MCF 10A (cell line): ENCODE results near the gene RND2. TPM values are rescaled to one million over a fixed set of nuclear protein-coding genes. Genes with fewer than 3 reads are reported as not detected.

ENCODE experiments used
- BruUV-seq: library from RNA; stranded (reverse); fragments of 400-500 nt; replicated peaks from 2 replicates; lab custom pipeline; 2021; lab: Mats Ljungman, UMichigan
- CTCF ChIA-PET: fragments of 300-600 bp; sonication (Branson Sonifier 250); formaldehyde crosslinking; extraction: SDS; loops from one replicate; lab custom pipeline; 2021; ENCODE audit warnings: antibody characterized with exemption, inconsistent platforms; lab: Yijun Ruan, JAX
- POLR2A ChIA-PET: fragments of 300-600, 350-650 bp; sonication (Branson Sonifier 250); formaldehyde crosslinking; extraction: SDS; loops from one replicate; lab custom pipeline; 2020; ENCODE audit warnings: antibody characterized with exemption, inconsistent platforms; lab: Yijun Ruan, JAX
- DNase-seq: peaks from one replicate; pipeline ENCODE4 v3.0.0-alpha.2; 2018; ENCODE audit not compliant: unreplicated experiment
- H3K27ac Mint-ChIP-seq: one replicate; pipeline ENCODE4 v1.8.0; 2022; ENCODE audit warnings: mild to moderate bottlenecking, low read depth, mixed read lengths; ENCODE audit not compliant: unreplicated experiment
- H3K27me3 Mint-ChIP-seq: one replicate; pipeline ENCODE4 v1.8.0; 2022; ENCODE audit warnings: mixed read lengths; ENCODE audit not compliant: insufficient read depth, unreplicated experiment
- H3K36me3 Mint-ChIP-seq: one replicate; pipeline ENCODE4 v1.8.0; 2022; ENCODE audit warnings: mild to moderate bottlenecking, moderate library complexity, mixed read lengths; ENCODE audit not compliant: insufficient read depth, unreplicated experiment
- H3K4me1 Mint-ChIP-seq: one replicate; pipeline ENCODE4 v1.8.0; 2022; ENCODE audit warnings: mixed read lengths; ENCODE audit not compliant: insufficient read depth, unreplicated experiment
- H3K4me3 Mint-ChIP-seq: one replicate; pipeline ENCODE4 v1.8.0; 2022; ENCODE audit warnings: mild to moderate bottlenecking, moderate library complexity, mixed read lengths; ENCODE audit not compliant: unreplicated experiment
- H3K9me3 Mint-ChIP-seq: one replicate; pipeline ENCODE4 v1.8.0; 2022; ENCODE audit warnings: mixed read lengths; ENCODE audit not compliant: unreplicated experiment
- CTCF ChIP-seq: fragments of 200-600 bp; IDR thresholded peaks from one replicate; pipeline ENCODE4 v1.8.0; 2022; ENCODE audit warnings: antibody characterized with exemption, mild to moderate bottlenecking; ENCODE audit not compliant: unreplicated experiment
- intact Hi-C: fragments of 100-400 bp; cut with micrococcal nuclease; formaldehyde crosslinking; loops from 2 replicates; pipeline ENCODE4 v1.14.1; 2022
- total RNA-seq: library from RNA; stranded (reverse); gene quantifications from 2 replicates; pipeline ENCODE4 v1.2.3, GENCODE V29; 2022

The RND2 gene
- total RNA-seq, 1 experiment from 2014 or later, result 0.16 TPM

- intact Hi-C loops, result no loop called here
- TF ChIP-seq CTCF, result no peak
- DNase-seq, result peak; percentile 86
- Mint-ChIP-seq H3K27me3 (no peaks in the 10 kb centered on the region), H3K27ac (peak within 1 kb of the TSS; percentile 82), H3K9me3 (no peaks in the 10 kb centered on the region), H3K36me3 (peaks cover 40% of the 10 kb centered on the region), H3K4me1 (peaks cover 12% of the 10 kb centered on the region), H3K4me3 (peak within 1 kb of the TSS; percentile 95)
- BruUV-seq, result no TSS peak
- ChIA-PET CTCF (interaction anchor here (1.0 to 1.1 kb wide), 2 partner anchors 8 to 12 kb away, joined by 3 read pairs; no protein-coding TSS in a partner anchor), POLR2A (interaction anchor here (0.6 to 4.1 kb wide), 11 partner anchors 11 to 495 kb away, joined by 3 to 46 read pairs (median 4); partner anchors contain the start of genes AARSD1, NBR1, PSME3 and RPL27)
Observed at GRCh38 chr17:42980274-42980765, 44.7 kb upstream of the RND2 start, which contains the start of gene RUNDC1. Gene RUNDC1 (plus strand): TSS chr17:42980565. CDS start chr17:42980577, 12 bp downstream.

- H3K4me1 Mint-ChIP-seq, result peaks cover 12% of the 10 kb centered on the region
- peak; percentile 36 for TF ChIP-seq CTCF
- TSS peak; percentile 39 for BruUV-seq
- ChIA-PET POLR2A (interaction anchor here (0.6 to 4.1 kb wide), 10 partner anchors 10 to 426 kb away, joined by 3 to 46 read pairs (median 4); partner anchors contain the start of genes AARSD1, NBR1, PSME3 and RPL27), CTCF (no interaction called here)
- H3K36me3 Mint-ChIP-seq, result peaks cover 45% of the 10 kb centered on the region
- peak overlapping the region; percentile 82 for H3K27ac Mint-ChIP-seq
- no peaks in the 10 kb centered on the region for H3K9me3 Mint-ChIP-seq
- peak overlapping the region; percentile 95 for H3K4me3 Mint-ChIP-seq
- peak; percentile 50 for DNase-seq
- H3K27me3 Mint-ChIP-seq, result no peaks in the 10 kb centered on the region
- intact Hi-C loops, result no loop called here
Observed at GRCh38 chr17:42980766-42981397, 44.1 kb upstream of the RND2 start.

- no TSS peak for BruUV-seq
- CTCF ChIA-PET, result no interaction called here
Observed at GRCh38 chr17:42982266-42982665, 42.8 kb upstream of the RND2 start.

More at GRCh38 chr17:42982266-42982665, 42.8 kb upstream of the RND2 start:
- no peak for TF ChIP-seq CTCF
- Mint-ChIP-seq H3K27ac (no peak overlapping the region), H3K36me3 (peaks cover 56% of the 10 kb centered on the region), H3K9me3 (no peaks in the 10 kb centered on the region), H3K27me3 (no peaks in the 10 kb centered on the region), H3K4me3 (peak overlapping the region; percentile 95), H3K4me1 (peaks cover 12% of the 10 kb centered on the region)
- intact Hi-C loops, result no loop called here
- POLR2A ChIA-PET, result interaction anchor here (0.6 to 4.1 kb wide), 4 partner anchors 16 to 144 kb away, joined by 3 to 46 read pairs (median 8); partner anchors contain the start of genes AARSD1 and RPL27
- DNase-seq, result no peak
